Measurements from ENCODE around the gene KRT6B.

Gene KRT6B

DNA sequence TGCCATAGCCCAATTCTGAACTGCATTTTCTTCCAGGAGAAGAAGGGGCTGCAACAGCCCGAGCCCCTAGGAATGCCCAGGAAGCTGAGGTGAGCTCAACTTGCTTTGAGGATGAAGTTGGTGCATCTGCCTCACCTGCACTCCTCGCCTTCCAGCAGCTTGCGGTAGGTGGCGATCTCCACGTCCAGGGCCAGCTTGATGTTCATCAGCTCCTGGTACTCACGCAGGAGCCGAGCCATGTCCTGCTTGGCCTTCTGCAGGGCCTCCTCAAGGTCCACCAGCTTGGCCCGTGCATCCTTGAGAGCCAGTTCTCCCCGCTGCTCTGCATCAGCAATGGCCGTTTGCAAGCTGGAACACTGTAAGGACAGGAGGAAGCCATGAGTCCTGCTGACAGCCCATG lies 23.8 kb downstream of the KRT6B start:
- no peak for FAIRE-seq

DNA sequence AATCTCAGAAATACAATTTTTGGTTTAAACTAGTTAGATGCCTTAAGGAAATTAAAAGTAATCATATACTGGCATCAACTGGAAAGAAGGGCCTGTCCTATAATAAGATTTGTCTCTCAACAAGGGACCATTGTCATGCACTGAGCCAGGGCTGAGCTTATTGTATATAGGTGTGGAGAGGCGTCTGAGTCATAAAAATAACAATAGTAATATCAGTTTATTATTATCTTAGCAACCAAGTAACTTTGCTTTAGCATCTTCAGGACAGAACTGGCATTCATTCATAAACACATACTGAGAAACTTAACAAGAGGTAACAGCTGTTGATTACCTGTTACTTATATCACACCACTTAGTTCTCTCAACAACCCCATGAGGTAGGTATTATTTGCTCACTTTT lies 24.9 kb downstream of the KRT6B start:
- no peak for DNase-seq (ENCODE audit: insufficient read length, low spot score)
- TF ChIP-seq, protein P1, sequence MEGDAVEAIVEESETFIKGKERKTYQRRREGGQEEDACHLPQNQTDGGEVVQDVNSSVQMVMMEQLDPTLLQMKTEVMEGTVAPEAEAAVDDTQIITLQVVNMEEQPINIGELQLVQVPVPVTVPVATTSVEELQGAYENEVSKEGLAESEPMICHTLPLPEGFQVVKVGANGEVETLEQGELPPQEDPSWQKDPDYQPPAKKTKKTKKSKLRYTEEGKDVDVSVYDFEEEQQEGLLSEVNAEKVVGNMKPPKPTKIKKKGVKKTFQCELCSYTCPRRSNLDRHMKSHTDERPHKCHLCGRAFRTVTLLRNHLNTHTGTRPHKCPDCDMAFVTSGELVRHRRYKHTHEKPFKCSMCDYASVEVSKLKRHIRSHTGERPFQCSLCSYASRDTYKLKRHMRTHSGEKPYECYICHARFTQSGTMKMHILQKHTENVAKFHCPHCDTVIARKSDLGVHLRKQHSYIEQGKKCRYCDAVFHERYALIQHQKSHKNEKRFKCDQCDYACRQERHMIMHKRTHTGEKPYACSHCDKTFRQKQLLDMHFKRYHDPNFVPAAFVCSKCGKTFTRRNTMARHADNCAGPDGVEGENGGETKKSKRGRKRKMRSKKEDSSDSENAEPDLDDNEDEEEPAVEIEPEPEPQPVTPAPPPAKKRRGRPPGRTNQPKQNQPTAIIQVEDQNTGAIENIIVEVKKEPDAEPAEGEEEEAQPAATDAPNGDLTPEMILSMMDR (IDR thresholded peaks at IDR 0.05; ENCODE audit: insufficient read depth, missing control alignments) = no peak
- no peak for FAIRE-seq

More for the DNA sequence above, 23.8 kb downstream of the KRT6B start:
- TF ChIP-seq, protein P1 (IDR thresholded peaks at IDR 0.05; ENCODE audit: insufficient read depth, missing control alignments) = no peak
- no peak for DNase-seq (ENCODE audit: insufficient read length, low spot score)

DNA sequence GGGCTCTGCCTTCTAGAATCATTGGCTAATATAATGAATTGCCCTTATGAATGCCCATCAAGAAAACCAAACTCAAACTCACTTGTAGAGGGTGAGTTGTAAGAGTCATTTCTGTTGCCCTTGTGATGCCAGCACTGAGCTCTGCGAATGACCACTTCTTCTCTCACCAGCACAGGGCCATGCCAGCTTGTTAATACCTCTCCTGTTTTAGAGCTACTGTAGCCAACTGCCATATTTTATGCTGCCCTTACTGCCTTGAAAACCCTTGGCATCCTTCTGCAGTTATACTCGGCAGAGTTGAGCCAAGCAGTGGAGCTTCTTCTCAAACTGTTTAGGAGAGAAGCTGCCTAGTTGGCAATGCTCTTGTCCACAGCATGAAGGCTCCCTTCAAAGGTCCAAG lies 25.9 kb downstream of the KRT6B start:
- TF ChIP-seq, protein P1 (IDR thresholded peaks at IDR 0.05; ENCODE audit: insufficient read depth, missing control alignments) = no peak
- FAIRE-seq (no peak), DNase-seq (ENCODE audit: insufficient read length, low spot score) (no peak)

DNA sequence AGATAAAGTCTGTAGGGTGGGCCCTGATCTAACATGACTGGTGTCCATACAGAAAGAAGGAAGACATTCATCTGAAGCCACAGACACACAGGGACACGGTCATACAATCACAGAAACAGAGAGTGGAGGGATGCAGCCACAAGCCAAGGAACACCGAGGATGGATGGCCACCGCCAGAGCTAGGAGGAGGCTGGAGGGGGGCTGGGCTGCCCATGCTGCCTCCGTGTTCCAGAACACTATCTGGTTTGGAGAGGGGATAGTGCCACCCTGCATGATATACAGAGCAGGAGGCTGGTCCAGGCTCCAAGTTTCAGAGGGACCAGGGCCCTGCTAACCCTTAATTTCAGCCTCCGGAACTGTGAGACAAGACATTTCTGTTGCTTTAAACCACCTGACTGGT lies 26.5 kb downstream of the KRT6B start:
- TF ChIP-seq, protein P1 (IDR thresholded peaks at IDR 0.05; ENCODE audit: insufficient read depth, missing control alignments) = no peak
- FAIRE-seq (no peak), DNase-seq (ENCODE audit: insufficient read length, low spot score) (no peak)

DNA sequence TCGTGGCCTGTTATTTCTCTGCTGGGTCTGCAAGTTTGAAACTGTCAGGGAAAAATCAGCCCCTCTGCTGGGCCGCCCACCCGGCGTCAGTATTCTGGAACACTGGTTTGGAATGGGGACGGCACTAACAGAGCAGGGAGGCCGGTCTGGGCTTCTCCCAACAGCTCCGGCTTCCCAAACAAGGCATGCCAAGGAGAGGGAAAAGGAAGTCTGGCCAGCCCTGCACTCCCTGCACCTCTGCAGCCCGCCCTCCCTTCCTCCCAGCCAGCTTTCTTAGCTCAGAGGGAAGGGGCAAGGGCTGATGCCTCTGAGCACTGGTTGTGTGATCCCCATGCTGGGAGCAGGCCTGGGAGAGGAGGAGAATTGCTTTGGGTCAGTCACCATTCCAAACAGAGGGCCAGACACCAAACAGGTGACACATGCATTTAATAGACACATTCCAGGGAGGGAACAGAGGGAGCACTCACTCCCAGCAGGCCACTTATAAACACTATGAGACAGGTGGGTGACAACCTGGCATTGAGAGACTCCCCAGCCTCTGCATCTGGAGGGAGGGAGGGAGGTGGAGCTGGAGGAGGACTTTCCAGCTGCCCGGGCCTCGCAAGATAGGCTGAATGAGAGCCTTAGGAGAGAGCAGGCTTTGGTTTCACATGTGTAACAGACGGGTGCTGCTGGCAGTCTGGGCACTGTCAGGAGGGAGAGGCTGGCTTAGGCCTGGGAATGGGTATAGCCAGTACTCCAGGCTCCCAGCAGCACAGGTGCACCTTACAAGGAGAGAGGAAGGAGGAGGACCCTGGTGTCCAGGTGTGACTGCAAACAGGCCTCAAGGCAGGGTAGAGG lies 28.1 kb downstream of the KRT6B start:
- TF ChIP-seq, protein P1 (IDR thresholded peaks at IDR 0.05; ENCODE audit: insufficient read depth, missing control alignments) = no peak
- DNase-seq (ENCODE audit: insufficient read length, low spot score) = no peak
- FAIRE-seq = no peak

DNA sequence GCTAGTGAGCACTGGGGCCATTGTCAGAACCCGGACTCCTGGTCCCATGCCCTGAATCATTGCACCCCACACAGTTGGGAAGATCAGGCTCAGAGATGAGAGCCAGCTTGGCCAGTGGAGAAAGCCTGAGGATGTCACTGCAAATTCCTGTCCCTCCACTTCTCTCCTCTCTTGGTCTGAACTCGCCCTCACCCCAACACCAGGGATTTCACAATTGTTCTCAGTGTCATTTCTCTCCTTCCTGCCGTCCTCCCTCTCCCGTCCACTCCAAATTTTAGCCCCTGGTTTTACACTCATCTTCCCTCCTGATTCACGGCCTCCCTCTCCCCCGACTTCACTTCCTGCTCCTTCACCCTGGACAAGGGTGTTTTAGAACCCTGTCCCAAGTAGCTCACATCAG lies 28.9 kb downstream of the KRT6B start:
- DNase-seq (ENCODE audit: insufficient read length, low spot score) (no peak), FAIRE-seq (no peak)
- TF ChIP-seq, protein P1 (IDR thresholded peaks at IDR 0.05; ENCODE audit: insufficient read depth, missing control alignments) = no peak

DNA sequence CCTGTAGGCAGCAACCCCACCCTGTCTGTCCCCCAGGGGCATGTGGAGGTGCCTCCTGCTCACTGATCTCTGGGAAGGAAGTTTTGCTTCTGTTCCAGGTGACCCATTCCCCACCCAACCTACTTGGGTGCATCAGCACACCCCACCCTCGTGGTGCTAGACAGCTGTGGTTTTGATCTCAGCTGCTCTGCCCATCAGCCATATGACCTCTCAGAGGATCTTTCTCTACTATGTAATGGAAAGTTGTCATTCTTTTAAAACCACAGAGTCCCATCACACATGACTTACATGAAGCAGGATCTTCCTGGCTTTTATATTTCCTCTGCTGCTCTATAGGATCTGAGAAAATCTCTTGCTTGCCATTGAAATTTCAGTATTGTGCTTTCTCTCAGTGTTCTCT lies 32.3 kb downstream of the KRT6B start:
- no peak for FAIRE-seq
- TF ChIP-seq, protein P1 (IDR thresholded peaks at IDR 0.05; ENCODE audit: insufficient read depth, missing control alignments) = no peak

More for the DNA sequence above, 32.3 kb downstream of the KRT6B start:
- DNase-seq (ENCODE audit: insufficient read length, low spot score) = no peak

All from D721Med (cell line).